Stimulated activated CD8-positive, alpha-beta memory T cell treated with anti-CD3 and anti-CD28 coated beads, Interleukin-7, amount 100 ng/mL, for 48 hours (primary cell): ENCODE measurements around the gene KCTD21.
"Not testable (repeated sequence)": the region's sequence is repeated elsewhere in the genome, so short reads cannot be mapped to it uniquely, and the experiment has no call there.

ENCODE experiments used
- DNase-seq, 2 donors: peaks; one replicate each; pipeline ENCODE4 v3.0.0-alpha.2; 2020; ENCODE audit warnings: low read depth in 1 of 2; ENCODE audit errors: extremely low read depth in 1 of 2

Gene KCTD21

GRCh38 chr11:78179459-78180071, 8.9 kb downstream of the KCTD21 start:
- no peak for DNase-seq

- no peak for DNase-seq
Measured at GRCh38 chr11:78177216-78177615, 11.2 kb downstream of the KCTD21 start.

- DNase-seq, result no peak
Measured at GRCh38 chr11:78176605-78177141, 11.8 kb downstream of the KCTD21 start.

GRCh38 chr11:78175862-78176261, 12.6 kb downstream of the KCTD21 start:
- DNase-seq, result not testable (repeated sequence)

- no peak for DNase-seq
Measured at GRCh38 chr11:78171951-78172350, 16.5 kb downstream of the KCTD21 start.

- DNase-seq, result no peak
Measured at GRCh38 chr11:78170874-78171549, 17.4 kb downstream of the KCTD21 start.

- no peak for DNase-seq
Measured at GRCh38 chr11:78170413-78170812, 18.0 kb downstream of the KCTD21 start.

- DNase-seq, result no peak
Measured at GRCh38 chr11:78168539-78169477, 19.6 kb downstream of the KCTD21 start.

- DNase-seq, result no peak
Measured at GRCh38 chr11:78166855-78167469, 21.5 kb downstream of the KCTD21 start.

GRCh38 chr11:78164471-78164870, 24.0 kb downstream of the KCTD21 start:
- DNase-seq, result no peak

- no peak for DNase-seq
Measured at GRCh38 chr11:78163828-78164227, 24.6 kb downstream of the KCTD21 start.

GRCh38 chr11:78161962-78162371, 26.5 kb downstream of the KCTD21 start:
- no peak for DNase-seq

- no peak for DNase-seq
Measured at GRCh38 chr11:78161346-78161745, 27.1 kb downstream of the KCTD21 start.

- no peak for DNase-seq
Measured at GRCh38 chr11:78160557-78160956, 27.9 kb downstream of the KCTD21 start.

GRCh38 chr11:78158987-78159652, 29.3 kb downstream of the KCTD21 start:
- DNase-seq, result no peak

GRCh38 chr11:78156127-78156844, 32.1 kb downstream of the KCTD21 start:
- no peak for DNase-seq

- no peak for DNase-seq
Measured at GRCh38 chr11:78151804-78152203, 36.6 kb downstream of the KCTD21 start.

GRCh38 chr11:78150754-78151153, 37.7 kb downstream of the KCTD21 start:
- DNase-seq, result no peak

GRCh38 chr11:78150346-78150745, 38.1 kb downstream of the KCTD21 start:
- DNase-seq, result no peak

- no peak for DNase-seq
Measured at GRCh38 chr11:78149646-78150045, 38.8 kb downstream of the KCTD21 start.
